ENCODE data around the gene CNOT6L.

Gene CNOT6L

DNA sequence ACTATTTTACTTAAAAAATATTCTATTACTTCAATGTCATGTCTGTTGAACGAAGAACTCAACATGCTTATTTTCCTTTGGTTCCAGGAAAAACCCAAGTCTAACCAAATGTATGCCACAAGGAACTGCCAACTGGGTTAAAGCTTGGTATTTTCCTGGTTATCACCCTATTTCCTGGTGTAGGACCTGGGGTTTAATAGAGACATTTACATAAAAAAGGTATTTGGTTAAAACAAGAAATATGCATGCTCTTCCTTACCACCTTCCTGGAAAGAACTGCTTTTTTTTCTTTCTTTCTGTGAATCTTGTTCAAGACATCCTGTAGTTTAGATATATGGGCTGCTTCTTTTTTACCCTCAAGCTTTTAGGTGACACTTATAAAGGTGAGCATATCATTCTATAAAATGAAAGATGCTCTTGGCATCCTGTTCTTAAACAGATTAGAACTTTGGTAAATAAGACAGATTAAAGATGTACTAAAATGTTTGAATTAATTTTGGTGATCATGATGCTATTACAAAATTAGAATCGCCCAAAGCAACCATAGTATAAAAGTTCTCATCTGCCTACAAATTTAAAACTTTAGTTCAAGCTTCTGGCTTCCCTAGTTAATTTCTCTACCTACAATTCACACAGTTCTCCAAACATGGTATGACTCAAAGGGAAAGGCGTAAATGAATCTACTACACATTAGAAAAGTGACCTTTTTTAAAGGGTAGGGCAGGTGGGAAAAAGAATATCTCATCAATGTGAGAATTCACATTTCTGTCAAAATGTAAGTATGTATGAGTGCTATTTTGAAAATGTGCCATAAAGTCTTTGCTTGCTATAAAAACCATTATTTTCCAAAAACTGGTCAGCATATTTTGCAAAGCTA lies 103.5 kb downstream of the CNOT6L start:
- no peak for DNase-seq (ENCODE audit: extremely low read depth in 1 of 2, low read depth in 1 of 2)

DNA sequence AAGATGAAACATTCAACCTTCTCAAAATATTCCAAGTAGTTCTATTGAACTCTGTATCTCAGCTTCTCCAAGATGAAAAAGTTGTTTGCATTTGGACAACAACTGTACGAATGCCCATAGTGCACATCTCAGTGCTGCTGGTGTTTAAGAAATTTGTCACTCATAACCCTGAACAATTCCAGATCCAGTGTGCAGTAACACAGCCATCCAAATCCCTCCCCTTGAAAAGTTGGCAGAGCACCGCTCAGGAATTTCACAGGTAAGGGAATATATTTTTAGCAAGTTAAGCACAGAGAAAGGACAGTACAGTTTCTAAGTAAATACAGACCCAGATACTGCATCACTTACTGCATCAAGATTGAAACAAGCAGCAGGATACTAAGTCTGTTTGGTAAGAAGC lies 104.7 kb downstream of the CNOT6L start:
- DNase-seq (ENCODE audit: extremely low read depth in 1 of 2, low read depth in 1 of 2) = no peak

DNA sequence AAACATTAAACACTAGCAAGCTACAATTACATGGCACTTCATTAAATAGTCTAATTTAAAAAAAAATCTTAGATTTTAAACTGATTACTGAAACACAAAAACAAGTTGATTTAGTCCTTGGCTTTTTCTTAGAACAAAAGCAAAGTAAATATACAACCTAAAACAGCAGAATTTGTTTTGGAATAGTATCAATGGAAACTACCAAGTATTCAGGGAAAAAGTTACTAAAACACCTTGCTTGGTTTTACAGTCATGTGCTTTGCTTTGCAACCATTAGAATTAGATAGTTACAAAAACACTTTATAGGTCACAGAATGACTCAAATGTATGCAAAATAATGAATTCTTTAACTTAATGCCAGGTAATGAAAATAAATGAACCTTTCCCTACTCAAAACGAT lies 105.3 kb downstream of the CNOT6L start:
- DNase-seq (ENCODE audit: extremely low read depth in 1 of 2, low read depth in 1 of 2) = no peak

DNA sequence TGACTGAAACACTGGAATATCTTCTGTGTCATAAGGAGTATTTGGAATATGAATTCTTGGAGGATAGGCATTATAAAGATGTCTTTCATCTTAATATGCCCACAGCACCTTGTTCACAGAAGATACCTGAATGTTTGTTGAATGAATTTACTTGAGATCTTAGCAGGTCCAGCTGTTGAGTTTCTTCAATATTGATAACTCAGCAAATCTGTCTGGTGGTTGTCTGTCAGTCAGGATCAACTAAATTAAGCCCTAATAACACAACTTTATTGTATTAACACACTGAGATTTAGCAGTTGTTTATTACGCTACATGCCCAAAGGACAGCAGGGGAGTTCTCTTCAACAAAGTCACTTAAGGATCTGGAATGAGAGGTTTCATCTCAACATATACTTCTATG lies 106.5 kb downstream of the CNOT6L start:
- no peak for DNase-seq (ENCODE audit: extremely low read depth in 1 of 2, low read depth in 1 of 2)

DNA sequence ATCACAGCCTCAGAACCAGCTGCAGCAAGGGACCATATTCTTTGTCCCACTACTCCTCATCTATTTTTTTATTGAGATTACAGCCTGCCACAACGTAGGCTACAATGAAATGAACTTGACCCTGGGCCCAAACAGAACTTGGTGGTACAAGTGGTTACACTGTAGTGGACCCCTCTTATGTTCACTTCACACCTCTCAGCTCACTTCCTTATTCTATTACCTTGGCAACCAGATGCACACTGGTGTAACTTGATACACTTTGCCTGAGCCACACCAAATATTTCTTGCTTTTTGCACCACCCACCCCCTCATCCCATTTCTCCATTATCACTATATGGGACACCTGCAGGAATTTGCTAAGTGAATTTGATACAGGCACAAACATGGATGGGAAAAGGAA lies 107.7 kb downstream of the CNOT6L start:
- DNase-seq (ENCODE audit: extremely low read depth in 1 of 2, low read depth in 1 of 2) = no peak

DNA sequence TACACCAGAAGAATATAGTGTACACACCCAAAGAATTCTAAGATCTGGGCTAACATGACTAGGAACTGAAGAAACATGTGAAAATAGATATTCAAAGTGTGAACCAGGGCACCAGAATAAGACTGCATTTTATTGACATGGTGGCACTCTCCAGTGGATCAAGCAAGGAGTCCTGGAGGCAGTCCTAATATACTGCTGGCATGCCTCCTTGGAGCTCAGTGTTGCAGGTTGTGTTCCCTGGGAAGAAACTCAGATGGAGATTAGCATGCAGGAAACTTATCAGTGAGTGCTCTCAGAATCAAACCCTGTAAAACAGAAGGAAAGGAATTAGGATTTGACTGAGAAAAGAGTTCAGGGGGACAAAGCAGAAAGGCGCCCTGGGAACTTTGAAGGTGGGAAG lies 108.5 kb downstream of the CNOT6L start:
- no peak for DNase-seq (ENCODE audit: extremely low read depth in 1 of 2, low read depth in 1 of 2)

DNA sequence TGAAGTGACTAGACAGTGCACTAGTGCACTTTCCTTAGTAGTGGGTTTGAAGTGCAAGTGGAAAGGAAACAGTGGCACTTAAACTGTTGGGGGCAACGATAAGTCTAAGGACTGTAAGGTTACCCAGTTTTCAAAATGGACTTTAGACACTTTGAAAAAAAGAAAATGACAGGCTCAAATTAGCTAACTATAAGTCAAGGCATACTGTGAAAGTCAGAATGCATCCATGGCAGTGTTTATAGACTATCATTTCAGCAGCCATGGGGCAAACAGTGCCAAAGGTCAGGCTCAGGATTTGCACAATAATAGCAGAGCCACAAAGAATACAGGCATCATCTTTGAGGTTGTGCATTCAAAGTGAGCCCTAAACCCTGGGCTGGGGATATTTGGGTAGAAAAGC lies 109.1 kb downstream of the CNOT6L start:
- DNase-seq (ENCODE audit: extremely low read depth in 1 of 2, low read depth in 1 of 2) = no peak

DNA sequence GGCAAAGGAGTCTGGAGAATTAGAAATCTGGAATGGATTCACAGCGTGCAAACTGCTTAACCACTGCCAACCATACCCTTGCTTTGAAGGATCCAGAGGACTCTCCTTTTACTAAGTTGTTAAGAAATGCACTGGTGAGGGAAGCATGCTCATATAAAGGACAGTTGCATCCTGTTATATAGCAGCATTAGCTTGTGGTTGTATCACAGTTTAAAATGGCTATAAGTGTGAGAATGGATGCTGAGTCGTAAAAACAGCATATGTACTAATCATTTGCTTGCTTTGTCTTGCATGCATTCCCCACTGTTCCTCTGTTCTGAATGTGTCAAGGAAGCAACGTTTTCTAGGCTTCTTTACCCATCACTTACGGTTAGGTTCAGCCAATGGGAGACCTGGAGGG lies 112.5 kb downstream of the CNOT6L start:
- DNase-seq (ENCODE audit: extremely low read depth in 1 of 2, low read depth in 1 of 2) = no peak

DNA sequence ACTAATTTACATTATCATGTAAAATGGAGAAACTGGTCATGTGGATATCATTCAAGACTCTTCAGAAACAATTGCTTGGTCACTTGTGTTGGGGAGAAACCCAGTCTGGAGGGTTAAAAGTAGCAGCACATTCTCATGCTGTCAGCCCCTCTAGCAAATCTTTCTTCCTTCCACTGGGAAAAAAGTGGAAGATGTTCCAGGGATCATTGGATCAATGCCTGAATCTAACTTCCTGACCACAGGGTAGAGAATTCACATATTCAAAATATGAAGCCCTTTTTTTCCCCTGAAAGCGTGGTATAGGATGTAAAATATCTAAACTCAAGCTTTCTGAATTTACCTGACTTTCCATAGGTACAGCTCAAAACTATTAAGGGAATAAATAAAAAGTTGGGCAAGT lies 115.5 kb downstream of the CNOT6L start:
- DNase-seq (ENCODE audit: extremely low read depth in 1 of 2, low read depth in 1 of 2) = no peak

DNA sequence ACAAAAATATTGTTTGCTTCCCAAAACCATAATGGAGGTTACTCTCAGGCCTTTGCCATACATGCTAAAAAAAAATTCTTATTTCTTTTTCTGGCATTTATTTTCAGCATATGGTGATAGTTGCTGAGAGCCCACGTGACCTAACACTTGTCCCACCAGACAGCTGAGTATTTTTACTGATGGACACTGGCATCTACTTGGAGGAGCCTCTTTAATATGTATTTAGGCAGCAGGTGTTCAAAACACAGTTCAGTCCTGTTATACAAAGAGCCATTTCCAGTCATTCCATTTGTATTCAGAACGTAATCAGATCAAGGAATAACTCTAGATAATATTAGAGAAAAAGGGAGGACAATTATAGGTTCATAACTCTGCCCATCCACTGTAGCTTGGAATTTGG lies 118.0 kb downstream of the CNOT6L start:
- no peak for DNase-seq (ENCODE audit: extremely low read depth in 1 of 2, low read depth in 1 of 2)

DNA sequence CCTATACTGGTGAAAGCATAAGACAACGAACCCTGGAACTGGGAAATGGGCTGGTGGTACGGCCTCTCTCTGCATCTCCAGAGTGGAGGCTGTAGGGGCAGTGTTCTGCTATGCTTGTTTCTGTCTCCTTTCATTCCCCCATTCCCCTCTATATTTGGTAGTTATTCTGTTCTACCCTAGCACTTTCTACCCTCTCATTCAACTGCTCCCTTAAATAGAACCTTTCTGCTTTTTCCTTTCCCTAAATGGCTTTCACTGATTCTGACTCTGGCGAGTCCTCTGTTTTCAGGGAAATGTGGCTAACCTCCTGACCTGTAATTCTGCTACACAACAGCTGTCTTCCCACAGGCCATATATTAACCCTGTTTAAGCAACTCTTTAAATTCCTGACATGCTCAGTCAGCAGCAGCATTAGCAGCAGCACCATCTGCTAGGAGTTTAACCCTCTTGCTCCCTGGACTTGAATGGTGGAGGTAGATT lies 119.4 kb downstream of the CNOT6L start:
- no peak for DNase-seq (ENCODE audit: extremely low read depth in 1 of 2, low read depth in 1 of 2)

DNA sequence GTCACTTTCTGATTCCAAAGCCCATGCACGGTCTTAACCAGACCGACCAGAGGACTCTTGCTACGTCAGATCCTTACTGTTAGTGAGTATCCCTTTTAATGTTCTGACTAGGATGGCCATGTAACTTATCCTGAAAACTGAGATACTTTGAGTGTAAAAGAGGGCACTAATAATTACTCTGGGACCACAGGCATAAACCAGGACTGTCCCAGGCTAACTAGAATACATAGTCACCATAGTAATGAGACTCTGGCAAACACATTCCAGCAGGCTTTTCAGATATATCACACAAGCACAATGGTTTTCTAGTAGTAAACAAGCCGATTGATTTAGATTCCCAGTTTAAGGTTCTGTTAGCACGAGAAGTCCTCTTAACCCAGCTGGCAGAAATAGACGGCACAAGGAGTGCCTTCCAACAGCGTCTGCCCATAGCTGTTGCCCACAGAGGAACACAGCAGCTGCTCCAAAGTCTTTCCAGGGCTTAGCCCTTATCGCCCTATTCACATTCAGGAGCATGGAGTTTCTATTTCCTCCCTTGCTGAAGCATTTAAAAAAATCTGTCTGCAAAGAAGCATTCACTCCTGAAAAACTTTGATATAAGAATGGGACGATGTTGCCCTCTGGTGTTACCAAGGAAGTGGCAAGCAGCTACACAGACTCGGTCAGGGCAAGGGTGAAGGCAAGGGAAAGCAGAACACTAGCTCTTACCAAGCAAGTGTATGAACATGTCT lies 121.1 kb downstream of the CNOT6L start:
- no peak for DNase-seq (ENCODE audit: extremely low read depth in 1 of 2, low read depth in 1 of 2)

DNA sequence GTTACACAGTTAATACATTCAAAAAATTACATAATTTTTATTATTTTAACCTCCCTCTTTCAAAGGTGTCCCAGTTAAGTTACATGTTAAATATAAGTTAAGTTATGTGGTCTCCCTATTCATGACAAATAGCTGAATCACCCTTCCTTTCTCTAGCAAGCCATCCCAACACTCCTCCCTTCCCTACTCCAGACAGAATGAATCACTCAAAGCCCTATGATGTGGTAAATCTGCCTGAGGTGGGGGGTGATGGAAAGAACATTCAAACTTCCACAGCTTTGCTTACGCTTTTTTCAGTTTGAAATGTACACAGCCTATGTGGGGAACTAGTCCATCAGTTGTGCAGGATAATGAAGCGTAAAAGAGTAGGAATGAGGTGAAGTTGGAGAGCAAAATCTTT lies 123.4 kb downstream of the CNOT6L start:
- no peak for DNase-seq (ENCODE audit: extremely low read depth in 1 of 2, low read depth in 1 of 2)

DNA sequence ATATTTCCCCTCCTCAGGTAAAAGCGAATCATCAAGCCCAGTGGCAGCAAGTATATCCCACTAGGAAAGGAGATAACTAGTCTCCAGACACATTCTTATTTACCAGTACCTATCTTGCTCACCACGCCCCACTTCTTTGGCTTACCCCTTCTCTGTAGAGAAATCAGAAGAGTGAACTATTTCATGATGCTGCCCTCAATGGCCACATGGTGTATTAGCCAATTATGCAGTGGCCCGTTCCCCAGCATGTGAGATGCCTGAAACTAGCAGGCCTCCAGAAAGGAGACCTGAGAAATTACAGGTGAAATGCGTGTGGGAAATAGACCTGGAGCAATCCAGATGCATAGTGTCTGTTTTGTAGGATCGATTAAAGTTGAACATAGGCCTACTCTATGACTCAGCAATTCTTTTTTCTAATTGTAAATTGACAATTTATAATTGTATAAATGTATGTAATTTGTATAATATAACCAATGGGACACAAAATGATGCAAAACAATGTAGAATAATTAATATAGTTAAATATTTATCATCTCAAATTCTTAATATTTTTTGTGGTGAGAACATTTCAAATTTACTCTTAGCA lies 126.2 kb downstream of the CNOT6L start:
- no peak for DNase-seq (ENCODE audit: extremely low read depth in 1 of 2, low read depth in 1 of 2)

DNA sequence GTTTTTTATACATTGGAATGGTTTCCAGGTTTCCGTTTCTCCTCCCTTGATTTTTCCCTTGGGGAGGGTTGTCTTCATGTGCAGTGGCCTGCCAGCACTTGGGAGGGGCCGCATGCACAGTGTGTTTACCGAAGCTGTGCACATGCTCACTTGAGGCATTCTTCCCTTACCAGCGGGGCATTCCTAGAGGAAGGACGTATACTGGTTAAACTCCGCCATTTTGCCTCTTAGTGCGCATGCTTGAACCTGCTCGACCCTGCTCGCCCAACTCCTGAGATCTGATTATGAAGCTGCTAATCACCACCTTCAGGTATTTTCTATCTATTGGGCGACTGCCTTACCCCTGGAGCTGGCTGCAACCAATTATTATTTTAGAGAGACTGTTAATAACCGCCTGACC lies 137.4 kb downstream of the CNOT6L start:
- DNase-seq (ENCODE audit: extremely low read depth in 1 of 2, low read depth in 1 of 2) = no peak

DNA sequence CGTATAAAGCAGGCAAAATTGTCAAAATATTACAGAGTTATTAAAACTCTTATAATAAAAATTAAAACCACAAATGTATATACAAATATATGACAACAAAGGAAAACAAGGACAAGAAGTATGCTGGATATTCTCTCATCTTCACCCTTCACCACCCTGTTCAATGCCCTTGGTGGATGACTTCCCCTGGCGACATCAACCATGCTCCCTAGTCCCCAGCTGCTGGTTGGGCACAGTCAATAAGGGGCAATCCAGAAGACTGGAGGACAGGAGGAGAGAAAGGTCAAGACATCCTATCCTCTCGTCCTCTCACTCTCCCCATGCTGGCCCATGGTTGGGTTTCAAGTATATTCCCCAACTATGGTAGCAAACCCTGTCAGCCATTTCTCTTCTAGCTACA lies 142.3 kb downstream of the CNOT6L start:
- DNase-seq (ENCODE audit: extremely low read depth in 1 of 2, low read depth in 1 of 2) = no peak

DNA sequence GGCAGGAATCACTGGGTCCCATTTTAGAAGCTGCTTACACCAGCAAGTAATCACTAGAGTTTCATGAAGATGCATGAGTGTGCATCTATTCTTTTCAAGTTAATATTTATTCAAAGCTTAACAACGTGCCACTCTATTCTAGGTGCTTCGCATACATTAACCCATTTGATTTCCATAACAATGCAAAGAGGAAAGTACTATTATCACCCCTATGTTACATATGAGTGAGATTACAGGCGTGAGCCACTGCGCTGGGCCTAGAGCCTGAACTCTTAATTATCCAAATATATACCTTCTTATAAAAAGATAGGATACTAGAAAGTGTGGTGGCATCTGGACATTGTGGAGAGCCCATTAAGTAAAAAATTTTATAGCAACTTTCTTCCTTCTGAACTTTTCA lies 148.1 kb downstream of the CNOT6L start:
- no peak for DNase-seq (ENCODE audit: extremely low read depth in 1 of 2, low read depth in 1 of 2)

DNA sequence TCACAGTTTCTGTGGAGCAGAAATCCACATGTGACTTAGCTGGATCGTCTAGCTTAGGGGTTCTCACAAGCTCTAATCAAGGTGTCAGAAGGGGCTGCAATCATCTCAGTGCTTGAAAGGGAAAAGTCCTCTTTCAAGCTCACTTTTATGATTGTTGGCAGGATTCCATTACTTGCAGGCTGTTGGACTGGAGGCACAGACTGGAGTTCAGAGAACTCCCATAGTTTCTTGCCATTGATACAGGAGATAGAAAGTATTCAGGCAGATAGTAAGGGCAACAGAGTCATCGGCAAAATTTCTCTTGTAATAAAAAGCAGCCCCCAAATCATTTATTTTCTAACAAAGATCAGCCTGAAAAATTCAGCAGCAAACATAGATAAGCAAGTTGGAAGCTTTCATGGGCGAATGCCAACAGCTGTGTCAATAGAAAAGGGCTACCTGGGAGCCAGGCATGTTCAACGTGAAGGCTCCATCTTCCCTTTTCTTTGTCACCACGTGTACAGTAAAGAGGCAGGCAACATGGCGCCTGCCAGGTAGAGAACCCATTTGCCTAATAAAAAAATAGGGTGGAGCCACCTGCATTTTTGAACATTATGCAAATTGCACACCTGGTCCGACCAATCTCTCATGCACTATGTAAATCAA lies 149.1 kb downstream of the CNOT6L start:
- no peak for DNase-seq (ENCODE audit: extremely low read depth in 1 of 2, low read depth in 1 of 2)

DNA sequence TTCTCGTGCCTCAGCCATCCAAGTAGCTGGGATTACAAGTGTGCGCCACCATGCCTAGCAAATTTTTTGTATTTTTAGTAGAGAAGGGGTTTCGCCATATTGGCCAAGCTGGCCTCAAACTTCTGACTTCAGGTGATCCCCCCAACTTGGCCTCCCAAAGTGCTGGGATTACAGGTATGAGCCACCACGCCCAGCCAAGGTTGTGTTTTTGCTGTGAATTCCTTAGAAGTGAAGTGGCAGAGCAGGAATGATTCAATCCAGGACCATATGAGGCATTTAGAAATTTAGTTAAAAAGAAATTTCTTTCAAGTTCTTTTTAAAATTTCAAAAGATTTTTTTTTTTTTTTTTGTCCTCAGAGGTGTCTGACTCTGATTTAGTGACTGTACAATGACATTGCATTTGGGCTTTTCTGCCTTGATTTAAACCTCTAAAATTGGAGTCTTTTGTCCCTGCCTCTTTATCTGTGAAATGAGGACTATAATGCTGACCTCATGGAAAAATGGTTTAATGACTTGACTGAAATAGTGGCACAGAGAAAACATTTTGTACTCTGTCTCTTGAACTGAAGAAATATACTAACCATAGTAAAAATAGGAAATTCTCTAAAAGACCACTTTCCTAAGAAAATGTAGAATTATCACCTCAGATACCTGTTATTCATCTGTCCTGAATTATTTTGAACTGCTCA lies 153.6 kb downstream of the CNOT6L start:
- no peak for DNase-seq (ENCODE audit: extremely low read depth in 1 of 2, low read depth in 1 of 2)

Data from activated CD8-positive, alpha-beta memory T cell treated with anti-CD3 and anti-CD28 coated beads for 1 hour (primary cell).